HG03521 (cell line): ENCODE data around the gene DUOXA1.
"Not testable (repeated sequence)": the region's sequence is repeated elsewhere in the genome, so short reads cannot be mapped to it uniquely, and the experiment has no call there.

ENCODE experiments used
- ATAC-seq: cut with Tn5 transposase; IDR thresholded peaks from one replicate; pipeline ENCODE4 v1.9.1; 2021; ENCODE audit warnings: mild to moderate bottlenecking, moderate library complexity; ENCODE audit not compliant: unreplicated experiment

The DUOXA1 gene

DNA sequence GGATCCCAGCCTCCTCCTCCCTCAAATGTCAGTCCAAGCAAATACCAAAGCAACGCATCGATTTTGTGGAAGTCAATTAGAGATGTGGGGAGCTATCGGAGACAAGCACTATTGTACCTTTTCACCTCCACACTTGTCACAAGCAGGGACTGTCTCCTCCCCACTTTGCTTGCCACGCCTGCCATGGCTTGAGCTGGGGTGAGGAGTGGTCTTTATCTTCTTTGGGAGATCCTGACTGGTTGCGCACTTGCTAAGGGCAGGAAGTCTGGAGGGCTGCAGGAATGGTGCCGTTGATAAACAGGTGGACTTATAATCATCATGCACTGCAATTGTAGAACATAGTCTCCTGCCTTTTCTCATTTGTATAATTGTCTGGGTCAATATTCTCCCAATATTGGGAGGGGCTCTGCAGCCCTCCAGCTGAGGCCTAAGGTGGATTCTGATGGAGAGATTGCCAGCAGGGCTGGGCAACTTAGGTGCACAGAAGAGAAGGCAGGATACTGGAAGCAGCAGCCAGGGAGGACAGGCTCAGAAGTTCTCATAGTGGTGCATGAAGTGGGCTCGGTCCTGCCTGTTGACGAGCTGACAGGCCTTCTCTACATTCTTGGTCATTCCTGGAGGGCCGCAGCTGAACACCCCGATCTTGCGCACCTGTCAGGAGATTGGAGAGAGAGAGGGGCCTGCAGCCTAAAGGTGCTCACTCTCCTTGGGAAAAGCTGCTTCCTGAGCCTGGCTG, 35.9 kb downstream of the DUOXA1 start:
- ATAC-seq = no peak

GRCh38 chr15:45093013-45093412, 36.7 kb downstream of the DUOXA1 start:
- ATAC-seq = no peak

DNA sequence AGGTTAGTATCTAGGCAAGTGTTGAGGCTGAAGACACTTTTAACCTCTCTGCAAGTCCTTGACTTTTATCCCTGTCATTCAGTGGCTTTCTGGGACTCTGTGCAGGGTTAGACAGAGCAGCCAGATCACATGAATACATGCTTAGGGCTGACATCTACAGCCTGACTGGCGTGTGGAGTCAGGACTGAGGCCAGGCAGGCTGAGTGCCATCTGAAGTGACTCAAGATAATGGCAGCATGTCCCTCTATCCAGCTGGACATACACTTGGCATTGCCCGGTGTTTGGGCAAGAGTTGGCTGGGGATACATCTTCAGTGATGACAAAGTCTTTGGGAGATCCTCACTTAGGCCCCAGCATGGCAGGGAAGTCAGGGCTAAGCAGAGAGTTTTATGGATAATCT, 38.1 kb downstream of the DUOXA1 start:
- ATAC-seq = no peak

DNA sequence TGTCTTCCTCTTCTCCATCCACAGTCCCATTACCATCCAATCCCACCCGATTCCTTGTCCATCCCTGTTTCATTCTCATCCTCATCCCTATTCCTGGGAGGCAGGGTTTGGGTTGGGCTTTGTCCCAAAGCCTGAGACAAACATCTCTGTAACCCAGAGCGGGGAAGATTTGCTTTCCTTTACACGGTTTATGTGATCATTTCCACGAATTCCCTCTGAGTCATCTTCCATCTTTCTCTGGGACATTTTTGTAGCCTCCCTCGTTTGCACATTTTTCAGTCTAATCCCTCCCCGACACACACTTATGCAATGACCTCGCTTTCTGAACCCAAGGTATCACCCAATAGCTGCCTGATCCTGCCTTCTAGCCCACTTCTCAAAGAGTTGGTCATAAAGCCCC, 38.5 kb downstream of the DUOXA1 start:
- no peak for ATAC-seq

- ATAC-seq = no peak
Measured at GRCh38 chr15:45089712-45090373, 39.8 kb downstream of the DUOXA1 start.

DNA sequence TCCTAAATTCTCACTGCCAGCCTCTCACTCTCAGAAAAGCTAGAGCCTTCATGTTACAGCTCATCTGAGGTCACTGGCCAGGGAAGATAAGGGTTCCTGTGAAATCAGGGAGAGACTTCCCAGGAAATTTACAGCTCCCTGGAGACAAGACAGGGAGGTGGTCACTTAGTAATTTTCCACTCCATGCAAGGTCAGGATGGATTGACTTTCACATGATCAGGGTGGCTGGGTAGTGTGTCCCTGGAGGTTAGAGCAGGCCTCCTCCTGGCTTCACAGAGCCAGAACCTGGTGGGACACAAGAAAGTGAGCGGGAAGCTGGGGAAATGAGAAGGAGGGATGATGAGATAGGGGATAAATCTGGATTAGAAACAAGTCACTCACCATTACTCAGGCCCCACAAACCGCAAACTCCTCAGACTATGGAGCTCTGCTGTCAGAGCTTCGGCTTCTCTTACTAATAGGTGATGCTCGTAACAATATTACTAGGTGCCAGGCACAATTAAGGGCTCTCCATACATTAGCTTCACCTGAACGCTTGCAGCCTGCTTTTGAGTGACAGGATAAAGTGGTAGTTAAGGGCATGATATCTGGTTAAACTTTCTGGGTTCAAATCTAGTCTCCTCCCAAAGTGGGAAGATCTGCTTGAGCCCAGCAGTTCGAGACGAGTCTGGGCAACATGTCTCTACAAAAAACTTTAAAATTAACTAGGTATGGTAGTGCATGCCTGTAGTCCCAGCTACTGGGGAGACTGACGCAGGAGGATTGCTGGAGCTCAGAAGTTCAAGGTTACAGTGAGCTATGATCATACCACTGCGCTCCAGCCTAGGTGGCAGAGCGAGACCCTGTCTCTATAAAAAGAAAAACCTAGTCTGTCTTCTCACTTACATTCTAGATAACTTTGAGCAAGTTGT, 40.6 kb downstream of the DUOXA1 start:
- no peak for ATAC-seq

DNA sequence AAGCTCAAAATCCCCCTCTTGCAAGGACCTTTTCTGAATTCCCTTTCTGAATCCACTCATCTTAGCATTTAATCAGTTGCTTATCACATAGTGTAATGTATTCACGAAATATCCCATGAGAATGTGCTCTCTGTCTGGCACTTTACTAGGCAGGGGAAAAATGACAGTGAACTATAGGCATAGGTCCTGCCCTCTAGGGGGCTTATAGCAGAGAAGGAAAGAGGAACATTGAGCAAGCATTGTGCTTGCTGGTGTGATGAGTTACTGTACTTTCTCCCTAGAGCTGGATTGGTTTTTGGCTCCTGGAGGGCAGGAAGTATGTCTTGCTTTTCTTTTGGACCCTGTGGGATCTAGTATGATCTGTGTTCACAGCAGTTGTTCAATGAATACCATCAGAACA, 42.2 kb downstream of the DUOXA1 start:
- ATAC-seq = no peak

GRCh38 chr15:45084163-45084562, 45.5 kb downstream of the DUOXA1 start:
- no peak for ATAC-seq

DNA sequence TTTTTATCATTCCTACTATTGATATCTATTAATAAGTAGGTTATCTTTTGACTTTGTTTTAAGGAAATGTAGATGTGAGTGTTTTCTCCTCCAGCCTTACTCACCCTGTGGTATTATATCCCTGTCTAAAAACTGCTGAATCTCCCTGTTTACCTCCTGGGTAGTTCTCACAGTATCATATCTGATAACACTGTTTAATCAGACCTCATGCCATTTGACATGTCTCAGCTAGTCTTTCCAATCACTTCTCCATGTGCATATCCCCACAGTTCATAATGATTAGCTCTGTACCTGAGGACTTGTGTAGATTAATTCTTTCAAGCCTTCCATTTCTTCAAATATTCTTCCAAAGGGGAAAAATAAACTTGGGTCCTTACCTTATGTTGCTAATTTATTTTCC, 46.5 kb downstream of the DUOXA1 start:
- no peak for ATAC-seq

DNA sequence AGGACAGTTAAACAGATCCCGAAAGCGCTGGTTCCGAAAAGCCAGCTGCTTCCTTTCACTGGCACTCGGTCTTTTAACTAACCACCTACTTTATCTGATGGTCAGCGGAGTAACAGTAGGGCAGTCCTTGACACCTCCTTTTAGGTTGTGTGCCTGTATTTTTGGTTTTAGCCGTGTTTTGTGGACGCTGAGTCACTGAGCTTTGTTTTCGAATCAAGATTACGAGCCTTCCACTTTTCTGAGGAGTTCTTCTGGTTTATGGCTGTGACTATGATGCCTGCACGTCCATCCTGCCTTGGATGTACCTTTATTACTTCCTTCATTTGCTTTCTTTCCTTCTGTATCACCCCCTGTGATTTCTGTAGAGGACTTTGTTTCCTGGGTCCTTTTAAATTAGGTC, 47.3 kb downstream of the DUOXA1 start:
- ATAC-seq = not testable (repeated sequence)

GRCh38 chr15:45080593-45080992, 49.1 kb downstream of the DUOXA1 start:
- not testable (repeated sequence) for ATAC-seq

- ATAC-seq = not testable (repeated sequence)
Measured at GRCh38 chr15:45079628-45080246, 49.9 kb downstream of the DUOXA1 start.

DNA sequence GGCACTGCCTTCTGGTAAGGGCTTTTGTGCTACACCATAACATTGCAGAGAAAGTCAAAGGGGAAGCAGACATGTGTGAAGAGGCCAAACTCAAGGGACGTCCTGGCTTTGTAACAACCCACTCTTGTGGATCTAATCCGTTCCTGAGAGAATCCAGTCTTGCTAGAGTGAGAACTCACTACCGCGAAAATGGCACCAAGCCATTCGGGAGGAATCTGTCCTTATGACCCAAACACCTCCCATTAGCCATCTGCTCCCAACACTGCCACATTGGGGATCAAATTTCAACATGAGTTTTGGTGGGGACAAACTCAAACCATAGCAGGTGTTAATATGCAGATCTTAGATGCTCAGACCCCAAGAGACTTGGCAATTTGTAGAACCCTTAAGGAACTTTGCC, 50.5 kb downstream of the DUOXA1 start:
- not testable (repeated sequence) for ATAC-seq

- not testable (repeated sequence) for ATAC-seq
Measured at GRCh38 chr15:45077391-45077790, 52.3 kb downstream of the DUOXA1 start.

DNA sequence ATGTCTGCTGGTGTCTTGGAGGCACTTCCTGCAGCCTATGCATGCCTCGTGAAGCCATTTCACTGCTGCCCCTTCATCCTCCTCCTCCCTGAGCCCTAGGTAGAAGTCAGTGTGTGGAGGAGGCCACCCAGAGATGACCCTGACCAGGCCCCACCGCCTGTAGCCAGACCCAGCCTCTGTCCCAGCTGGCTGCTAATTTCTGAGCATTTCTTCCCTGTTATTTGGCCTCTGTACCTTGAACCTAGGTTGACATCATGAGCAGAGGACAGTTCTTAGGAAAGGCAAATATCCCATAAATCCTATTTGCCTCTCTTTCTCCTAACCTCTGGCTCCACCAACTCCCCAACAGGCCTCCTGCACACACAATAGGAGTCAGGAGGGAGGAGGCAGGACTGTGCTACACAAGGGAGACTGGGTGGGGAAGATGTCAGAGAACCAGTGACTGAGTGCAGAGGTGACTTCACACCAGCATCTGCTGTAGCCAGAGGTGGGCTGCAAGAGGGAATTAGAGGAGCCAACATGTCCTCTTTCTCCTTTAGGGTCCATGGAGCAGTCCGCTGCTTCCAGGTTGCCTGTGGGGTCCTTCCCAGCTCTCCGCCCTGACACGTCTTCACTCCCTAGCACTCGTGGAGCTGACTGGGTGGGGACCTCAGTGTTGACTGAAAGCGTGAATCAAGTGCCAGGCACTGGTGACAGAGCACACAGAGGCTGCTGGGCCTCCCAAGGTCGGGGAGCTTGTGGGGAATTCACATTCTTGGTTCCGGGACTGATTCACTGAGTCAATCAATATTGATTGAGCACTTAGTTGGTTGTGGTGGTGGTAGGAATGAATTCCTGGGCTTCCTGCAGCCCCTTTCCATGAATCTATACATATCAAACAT, 54.0 kb downstream of the DUOXA1 start:
- ATAC-seq = not testable (repeated sequence)

- ATAC-seq = not testable (repeated sequence)
Measured at GRCh38 chr15:45073602-45074001, 56.1 kb downstream of the DUOXA1 start.

- not testable (repeated sequence) for ATAC-seq
Measured at GRCh38 chr15:45069942-45070360, 59.7 kb downstream of the DUOXA1 start.
